HCT116 (cell line): Measurements from ENCODE around the gene NAA20. TPM values are rescaled to one million over a fixed set of nuclear protein-coding genes. Genes with fewer than 3 reads are reported as not detected.

ENCODE experiments used
- ATAC-seq: fragments of 200-7000 bp; cut with Tn5 transposase; 2 replicates; pipeline ENCODE4 v1.9.1; 2020; ENCODE audit warnings: mild to moderate bottlenecking, moderate library complexity
- BruUV-seq: library from RNA; stranded (reverse); fragments of 400-500 nt; replicated peaks from 2 replicates; lab custom pipeline; 2021; lab: Mats Ljungman, UMichigan
- CTCF ChIA-PET: fragments of 300-600 bp; sonication (Branson Sonifier 250); formaldehyde crosslinking; loops from one replicate; lab custom pipeline; 2021; ENCODE audit warnings: antibody characterized with exemption; lab: Charles Lee
- POLR2A ChIA-PET: fragments of 300-600, 350-600 bp; sonication (Branson Sonifier 250); formaldehyde crosslinking; loops from one replicate; lab custom pipeline; 2021; ENCODE audit warnings: antibody characterized with exemption; lab: Charles Lee
- RAD21 ChIA-PET, 2 experiments: fragments of 300-600 bp; sonication (Branson Sonifier 250); formaldehyde crosslinking; loops; one replicate each; lab custom pipeline; 2023; ENCODE audit warnings: low total read pairs in 2 of 2; ENCODE audit not compliant: uncharacterized antibody in 2 of 2, unreplicated experiment in 2 of 2, low non-redundant PET in 1 of 2; lab: Charles Lee
- DNase-seq: peaks from one replicate; pipeline ENCODE4 v3.0.0-alpha.2; 2010; ENCODE audit warnings: low read depth, low spot score
- H2AFZ ChIP-seq: fragments of 200-600 bp; shearing (Covaris generic), sonication (generic); 2 replicates; pipeline ENCODE4 v1.6.1; 2017; ENCODE audit warnings: low read depth, mixed run types, mixed read lengths, antibody characterized with exemption, low read length; ENCODE audit not compliant: poor library complexity, severe bottlenecking
- H3K27ac ChIP-seq: 2 replicates; pipeline ENCODE4 v1.5.1; 2012; ENCODE audit warnings: low read depth, low read length
- H3K27me3 ChIP-seq: fragments of 200-600 bp; sonication (generic); 2 replicates; pipeline ENCODE4 v1.6.1; 2016; ENCODE audit warnings: mixed run types, low read length, mixed read lengths; ENCODE audit not compliant: insufficient read depth
- H3K36me3 ChIP-seq, 2 experiments: fragments of 200-500 bp in 1 of 2; fragments of 200-600 bp in 1 of 2; sonication (Bioruptor generic) in 1 of 2; sonication (generic) in 1 of 2; 2 replicates each; pipeline versions ENCODE4 v1.5.1 to v1.6.1; 2014 to 2016; ENCODE audit warnings: low read length in 2 of 2, inconsistent platforms in 1 of 2, mixed read lengths in 1 of 2, mixed run types in 1 of 2; ENCODE audit not compliant: insufficient read depth in 2 of 2, control insufficient read depth in 1 of 2
- H3K4me1 ChIP-seq, 2 experiments: fragments of 200-600 bp in 1 of 2; sonication (generic) in 1 of 2; 2 replicates each; pipeline versions ENCODE4 v1.5.1 to v1.6.1; 2012 to 2017; ENCODE audit warnings: low read length in 2 of 2, inconsistent platforms in 1 of 2, mild to moderate bottlenecking in 1 of 2, mixed read lengths in 1 of 2, mixed run types in 1 of 2, moderate library complexity in 1 of 2; ENCODE audit not compliant: insufficient read depth in 2 of 2, control insufficient read depth in 1 of 2
- H3K4me2 ChIP-seq: fragments of 200-600 bp; sonication (generic); 2 replicates; pipeline ENCODE4 v1.6.1; 2017; ENCODE audit warnings: mixed run types, low read length, mixed read lengths
- H3K4me3 ChIP-seq, 2 experiments: fragments of 200-600 bp in 1 of 2; sonication (generic) in 1 of 2; replicated peaks in 1 of 2; 2 replicates each; pipeline ENCODE4 v1.5.1; 2011 to 2016; ENCODE audit warnings: low read length in 2 of 2, control low read depth in 1 of 2, low read depth in 1 of 2, mild to moderate bottlenecking in 1 of 2, mixed read lengths in 1 of 2, mixed run types in 1 of 2
- H3K79me2 ChIP-seq: fragments of 200-600 bp; sonication (generic); 2 replicates; pipeline ENCODE4 v1.6.1; 2017; ENCODE audit warnings: mild to moderate bottlenecking, mixed run types, low read length, moderate library complexity, mixed read lengths; ENCODE audit not compliant: insufficient read depth
- H3K9ac ChIP-seq: fragments of 200-600 bp; sonication (generic); 2 replicates; pipeline ENCODE4 v1.6.1; 2016; ENCODE audit warnings: low read length, mixed read lengths
- H3K9me2 ChIP-seq: fragments of 200-600 bp; sonication (generic), shearing (Covaris generic); 2 replicates; pipeline ENCODE4 v1.6.1; 2017; ENCODE audit warnings: mixed run types, mild to moderate bottlenecking, moderate library complexity; ENCODE audit not compliant: insufficient read depth
- H3K9me3 ChIP-seq, 2 experiments: fragments of 200-500 bp in 1 of 2; fragments of 200-600 bp in 1 of 2; sonication (Bioruptor generic) in 1 of 2; sonication (generic) in 1 of 2; 2 replicates each; pipeline ENCODE4 v1.6.1; 2014 to 2017; ENCODE audit warnings: low read length in 2 of 2, mixed read lengths in 2 of 2, inconsistent platforms in 1 of 2, low read depth in 1 of 2, mild to moderate bottlenecking in 1 of 2, mixed run types in 1 of 2, moderate library complexity in 1 of 2; ENCODE audit not compliant: control insufficient read depth in 1 of 2, insufficient read depth in 1 of 2
- H4K20me1 ChIP-seq: fragments of 200-600 bp; sonication (generic), shearing (Covaris generic); 2 replicates; pipeline ENCODE4 v1.6.1; 2017; ENCODE audit warnings: mixed run types, mild to moderate bottlenecking, moderate library complexity; ENCODE audit not compliant: insufficient read depth
- ATF3 ChIP-seq: IDR thresholded peaks from 2 replicates; pipeline ENCODE4 v1.6.1; 2012
- CEBPB ChIP-seq: IDR thresholded peaks from 2 replicates; pipeline ENCODE4 v1.6.1; 2012; ENCODE audit warnings: low read depth
- CTCF ChIP-seq, 3 experiments: fragments of 200-600 bp in 1 of 3; sonication (generic) in 1 of 3; IDR thresholded peaks in 2 of 3; conservative IDR thresholded peaks in 1 of 3; 2 replicates each; pipeline ENCODE4 v1.5.1; 2012 to 2017; ENCODE audit warnings: low read depth in 2 of 3, low read length in 2 of 3, antibody characterized with exemption in 1 of 3, borderline replicate concordance in 1 of 3, control low read depth in 1 of 3, mild to moderate bottlenecking in 1 of 3, mixed read lengths in 1 of 3, mixed run types in 1 of 3, moderate library complexity in 1 of 3; ENCODE audit not compliant: insufficient read depth in 1 of 3
- EGR1 ChIP-seq: IDR thresholded peaks from 2 replicates; pipeline ENCODE4 v1.6.1; 2012; ENCODE audit warnings: low read depth
- FOSL1 ChIP-seq: IDR thresholded peaks from 2 replicates; pipeline ENCODE4 v1.6.1; 2012; ENCODE audit warnings: low read depth
- JUND ChIP-seq: IDR thresholded peaks from 2 replicates; pipeline ENCODE4 v1.6.1; 2012
- MAX ChIP-seq: IDR thresholded peaks from 2 replicates; pipeline ENCODE4 v1.6.1; 2012
- RAD21 ChIP-seq: IDR thresholded peaks from 2 replicates; pipeline ENCODE4 v1.6.1; 2012; ENCODE audit warnings: low read depth, mild to moderate bottlenecking
- SP1 ChIP-seq: IDR thresholded peaks from 2 replicates; pipeline ENCODE4 v1.6.1; 2012; ENCODE audit warnings: low read depth
- TCF7L2 ChIP-seq: IDR thresholded peaks from 2 replicates; pipeline ENCODE4 v1.7.0; 2011; ENCODE audit warnings: borderline replicate concordance, inconsistent platforms; ENCODE audit not compliant: insufficient read depth, insufficient read length; ENCODE audit errors: extremely low read depth
- intact Hi-C: fragments of 100-400 bp; cut with micrococcal nuclease; formaldehyde crosslinking; loops from 2 replicates; pipeline ENCODE4 v1.10.0; 2022
- total RNA-seq: library from RNA; stranded (reverse); gene quantifications from one replicate; pipeline ENCODE4 v1.2.1, GENCODE V29; 2021; ENCODE audit not compliant: unreplicated experiment

NAA20 gene
- total RNA-seq, 1 experiment from 2014 or later, result 71.5 TPM

DNA sequence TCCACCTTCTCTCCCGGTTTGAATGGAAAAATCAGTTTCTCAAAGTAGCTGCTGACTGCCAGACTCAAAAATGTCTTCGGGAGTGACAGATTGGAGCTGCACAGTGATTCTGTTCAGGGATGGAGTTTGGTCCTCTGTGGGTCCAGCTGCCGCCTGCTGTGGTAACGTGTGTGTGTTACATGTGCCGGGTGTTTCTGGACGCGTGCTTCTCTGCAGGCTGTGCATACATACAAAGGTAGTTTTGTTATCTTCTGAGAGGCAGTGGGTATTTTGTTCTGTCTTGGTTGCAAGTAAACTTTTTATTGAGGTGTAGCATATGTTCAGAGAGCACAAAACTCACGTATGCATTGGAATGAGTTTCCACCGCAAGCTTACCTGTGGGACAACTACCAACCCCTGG, 41.3 kb upstream of the NAA20 start:
- no peak for TF ChIP-seq CEBPB
- TF ChIP-seq EGR1, result no peak
- no peak for TF ChIP-seq MAX
- TF ChIP-seq, all 23 proteins: peak for 0
- DNase-seq (no peak), ATAC-seq (no peak)
- no TSS peak for BruUV-seq
- intact Hi-C loops, result no loop called here
- no peaks in the 10 kb centered on the region for H3K79me2 ChIP-seq
- H3K9me2 ChIP-seq, result no peaks in the 10 kb centered on the region
- H3K4me3 ChIP-seq, result no peak overlapping the region
- RAD21 ChIA-PET, result no interaction called here
- peaks cover 10% of the 10 kb centered on the region; the same call in 1 of the 2 replicates for H3K27me3 ChIP-seq
- H2AFZ ChIP-seq, result no peak overlapping the region
- H3K9me3 ChIP-seq, result no peaks in the 10 kb centered on the region
- CTCF ChIA-PET, result no interaction called here
- peaks cover 41 to 48% of the 10 kb centered on the region in 2 experiments for H3K4me1 ChIP-seq
- peak overlapping the region; percentile 79; the same call in 1 of the 2 replicates for H3K4me2 ChIP-seq
- no peaks in the 10 kb centered on the region for H3K36me3 ChIP-seq
- H3K27ac ChIP-seq, result no peak overlapping the region
- H3K9ac ChIP-seq, result peak overlapping the region; percentile 39
- H4K20me1 ChIP-seq, result no peaks in the 10 kb centered on the region
- POLR2A ChIA-PET, result no interaction called here

GRCh38 chr20:19976595-19977372, 40.4 kb upstream of the NAA20 start:
- DNase-seq, result peak; percentile 63
- TF ChIP-seq RAD21 (0 out of 2 replicates have a peak, but pooled peaks have one; percentile 6), TCF7L2 (peak; percentile 29), SP1 (peak; percentile 45; the same call in 1 of the 2 replicates), JUND (peak; percentile 48), ATF3 (peak; percentile 30; the same call in 1 of the 2 replicates), FOSL1 (peak; percentile 28), MAX (no peak), EGR1 (no peak), CTCF (IDR thresholded peaks at IDR 0.05 in 2 of 3, conservative IDR thresholded peaks at IDR 0.05 in 1 of 3; ENCODE audit: borderline replicate concordance in 1 of 3, insufficient read depth in 1 of 3, low read depth in 2 of 3, low read length in 2 of 3) (no peak)
- ChIA-PET POLR2A (interaction anchor here (1.1 kb wide), 1 partner anchor 16 kb away, joined by 3 read pairs; no protein-coding TSS in a partner anchor), CTCF (interaction anchor here (0.6 kb wide), 1 partner anchor 90 kb away, joined by 3 read pairs; no protein-coding TSS in a partner anchor), RAD21 (interaction anchor here (0.6 to 0.9 kb wide), 2 partner anchors 11 to 17 kb away, joined by 3 read pairs; no protein-coding TSS in a partner anchor)
- H3K27ac ChIP-seq, result peak overlapping the region; percentile 60
- intact Hi-C loops, result no loop called here
- H4K20me1 ChIP-seq, result no peaks in the 10 kb centered on the region
- peaks cover 50 to 56% of the 10 kb centered on the region in 2 experiments for H3K4me1 ChIP-seq
- ATAC-seq, result peak; percentile 78
- peak overlapping the region; percentile 79 for H3K4me2 ChIP-seq
- H3K9ac ChIP-seq, result peak overlapping the region; percentile 39
- BruUV-seq, result no TSS peak
- H2AFZ ChIP-seq, result peak overlapping the region; percentile 37
- H3K9me3 ChIP-seq, result no peaks in the 10 kb centered on the region
- H3K79me2 ChIP-seq, result no peaks in the 10 kb centered on the region
- H3K27me3 ChIP-seq, result peaks cover 10% of the 10 kb centered on the region; the same call in 1 of the 2 replicates
- H3K9me2 ChIP-seq, result no peaks in the 10 kb centered on the region
- no peaks in the 10 kb centered on the region for H3K36me3 ChIP-seq
- H3K4me3 ChIP-seq, result peak overlapping the region in 1 of 2 experiments; percentile 41; a peak in 3 of 4 replicates
